PC-3 (cell line): ENCODE data around the gene CTNNA2.

Experiments used
- CTCF ChIP-seq: fragments of 300-600 bp; sonication (generic); conservative IDR thresholded peaks from 2 replicates; pipeline ENCODE4 v1.5.1; 2017; ENCODE audit warnings: antibody characterized with exemption, low read depth, mild to moderate bottlenecking, low read length
- EZH2phosphoT487 ChIP-seq: fragments of 300-600 bp; sonication (generic); IDR thresholded peaks from 2 replicates; pipeline ENCODE4 v1.6.1; 2018; ENCODE audit warnings: mild to moderate bottlenecking, antibody characterized with exemption, low read length, borderline replicate concordance

GRCh38 chr2:80205498-80205897 is 692.6 kb downstream of the CTNNA2 start:
- no peak for TF ChIP-seq CTCF
- TF ChIP-seq EZH2phosphoT487, result no peak
